Panc1 (cell line): ENCODE data around the gene CDYL2. TPM values are rescaled to one million over a fixed set of nuclear protein-coding genes. Genes with fewer than 3 reads are reported as not detected.

Experiments used
- ATAC-seq: fragments of 200-7000 bp; cut with Tn5 transposase; 2 replicates; pipeline ENCODE4 v1.9.1; 2020; ENCODE audit warnings: mild to moderate bottlenecking, moderate library complexity
- BruUV-seq: library from RNA; stranded (reverse); fragments of 400-500 nt; replicated peaks from 2 replicates; lab custom pipeline; 2021; lab: Mats Ljungman, UMichigan
- CTCF ChIA-PET: fragments of 300-600 bp; sonication (Branson Sonifier 250); formaldehyde crosslinking; loops from one replicate; lab custom pipeline; 2022; ENCODE audit warnings: antibody characterized with exemption; lab: Charles Lee
- POLR2A ChIA-PET: fragments of 300-600 bp; sonication (Branson Sonifier 250); formaldehyde crosslinking; loops from one replicate; lab custom pipeline; 2022; ENCODE audit warnings: antibody characterized with exemption; lab: Charles Lee
- DNase-seq: peaks from one replicate; pipeline ENCODE4 v3.0.0-alpha.2; 2010; ENCODE audit warnings: low read depth, low spot score
- H3K27ac ChIP-seq: 2 replicates; pipeline ENCODE4 v1.5.1; 2011; ENCODE audit warnings: mild to moderate bottlenecking, low read length, inconsistent platforms
- H3K27me3 ChIP-seq: fragments of 200-500 bp; sonication (Bioruptor generic); 2 replicates; pipeline ENCODE4 v1.6.0; 2014; ENCODE audit warnings: low read length, inconsistent platforms; ENCODE audit not compliant: control insufficient read depth, insufficient read depth
- H3K36me3 ChIP-seq: fragments of 200-500 bp; sonication (Bioruptor generic); 2 replicates; pipeline ENCODE4 v1.5.1; 2014; ENCODE audit warnings: inconsistent platforms, mild to moderate bottlenecking, low read length, moderate library complexity; ENCODE audit not compliant: control insufficient read depth, insufficient read depth
- H3K4me1 ChIP-seq: 2 replicates; pipeline ENCODE4 v1.5.1; 2011; ENCODE audit warnings: inconsistent platforms, mild to moderate bottlenecking, low read length, moderate library complexity; ENCODE audit not compliant: control insufficient read depth, insufficient read depth
- H3K4me3 ChIP-seq, 2 experiments: 2 replicates each; pipeline ENCODE4 v1.5.1; 2011 to 2012; ENCODE audit warnings: low read depth in 2 of 2, low read length in 2 of 2, mild to moderate bottlenecking in 2 of 2, inconsistent platforms in 1 of 2, moderate library complexity in 1 of 2
- H3K9me3 ChIP-seq: fragments of 200-500 bp; sonication (Bioruptor generic); 2 replicates; pipeline ENCODE4 v1.5.1; 2014; ENCODE audit warnings: low read depth, mild to moderate bottlenecking, inconsistent platforms, low read length, moderate library complexity; ENCODE audit not compliant: control insufficient read depth, insufficient read depth
- CTCF ChIP-seq: fragments of 450-650 bp; IDR thresholded peaks from 2 replicates; pipeline ENCODE4 v1.5.1; 2017; ENCODE audit warnings: mild to moderate bottlenecking
- POLR2AphosphoS5 ChIP-seq: IDR thresholded peaks from 2 replicates; pipeline ENCODE4 v1.6.1; 2012; ENCODE audit warnings: mild to moderate bottlenecking, low read depth, low read length, moderate library complexity
- REST ChIP-seq, 2 experiments: IDR thresholded peaks; 2 replicates each; pipeline ENCODE4 v1.6.1; 2011 to 2012; ENCODE audit warnings: low read depth in 2 of 2, control low read depth in 1 of 2, low read length in 1 of 2, mild to moderate bottlenecking in 1 of 2, moderate library complexity in 1 of 2; ENCODE audit not compliant: insufficient read depth in 1 of 2
- SIN3A ChIP-seq: IDR thresholded peaks from 2 replicates; pipeline ENCODE4 v1.6.1; 2012; ENCODE audit warnings: low read depth, mild to moderate bottlenecking, low read length, moderate library complexity, borderline replicate concordance; ENCODE audit not compliant: insufficient read depth
- TCF7L2 ChIP-seq: IDR thresholded peaks from 2 replicates; pipeline ENCODE4 v1.6.1; 2011; ENCODE audit warnings: mild to moderate bottlenecking, low read depth, low read length, inconsistent platforms
- in situ Hi-C: cut with HindIII; loops from 2 replicates; pipeline ENCODE4 v1.10.0; 2016; ENCODE audit warnings: low sequenced_read_pairs, low pct_unique_long_range_greater_than_20kb
- intact Hi-C: fragments of 100-400 bp; cut with micrococcal nuclease; formaldehyde crosslinking; loops from one replicate; pipeline ENCODE4 v1.10.0; 2022; ENCODE audit not compliant: unreplicated experiment
- total RNA-seq: library from RNA; stranded (reverse); gene quantifications from one replicate; pipeline ENCODE4 v1.2.1, GENCODE V29; 2021; ENCODE audit not compliant: unreplicated experiment

Gene CDYL2
- total RNA-seq, 1 experiment from 2014 or later, result 6.1 TPM

- Histone ChIP-seq H3K36me3 (no peaks in the 10 kb centered on the region), H3K4me1 (no peaks in the 10 kb centered on the region), H3K4me3 (no peak overlapping the region), H3K27ac (no peak overlapping the region), H3K27me3 (no peaks in the 10 kb centered on the region), H3K9me3 (no peaks in the 10 kb centered on the region)
- in situ Hi-C loops, result no loop called here
- no TSS peak for BruUV-seq
- TF ChIP-seq CTCF, result no peak
- no peak for TF ChIP-seq POLR2AphosphoS5
- no peak for TF ChIP-seq TCF7L2
- TF ChIP-seq SIN3A, result no peak
- TF ChIP-seq REST (IDR thresholded peaks at IDR 0.05; ENCODE audit: insufficient read depth in 1 of 2, low read depth in 2 of 2, low read length in 1 of 2), result no peak
- DNase-seq (no peak), ATAC-seq (no peak)
- intact Hi-C loops, result no loop called here
- POLR2A ChIA-PET, result no interaction called here
- CTCF ChIA-PET, result no interaction called here
These were observed 80.4 kb downstream of the CDYL2 start for GRCh38 chr16:80723981-80724380.

DNA sequence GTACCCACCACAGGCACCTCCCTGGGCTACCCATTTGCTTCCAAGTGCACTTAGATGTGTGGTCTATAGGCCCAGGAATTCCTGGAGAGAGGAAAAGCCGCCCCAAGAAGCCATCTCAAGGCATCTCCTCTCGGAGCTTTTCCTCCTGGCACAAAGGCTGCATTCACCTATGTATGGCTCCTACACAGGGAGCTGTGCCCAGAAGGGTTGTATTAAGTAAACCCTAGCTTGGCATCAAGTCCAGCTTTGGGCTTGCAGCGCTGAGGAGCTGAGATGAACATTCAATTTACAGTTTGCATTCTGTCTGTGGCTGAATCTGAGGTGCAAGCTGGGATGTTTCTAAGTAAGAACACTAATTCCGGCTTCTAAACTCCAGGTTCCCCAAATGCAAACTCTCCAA is 81.3 kb downstream of the CDYL2 start:
- H3K27me3 ChIP-seq, result no peaks in the 10 kb centered on the region
- no peak for TF ChIP-seq POLR2AphosphoS5
- TF ChIP-seq CTCF, result no peak
- no peak for TF ChIP-seq REST (IDR thresholded peaks at IDR 0.05; ENCODE audit: insufficient read depth in 1 of 2, low read depth in 2 of 2, low read length in 1 of 2)
- TF ChIP-seq SIN3A, result no peak
- TF ChIP-seq TCF7L2, result no peak
- in situ Hi-C loops (no loop called here), intact Hi-C loops (no loop called here)
- ChIA-PET CTCF (no interaction called here), POLR2A (no interaction called here)
- DNase-seq, result no peak
- no peaks in the 10 kb centered on the region for H3K9me3 ChIP-seq
- no TSS peak for BruUV-seq
- H3K27ac ChIP-seq, result no peak overlapping the region
- no peaks in the 10 kb centered on the region for H3K36me3 ChIP-seq
- H3K4me3 ChIP-seq, result no peak overlapping the region
- ATAC-seq, result no peak
- H3K4me1 ChIP-seq, result no peaks in the 10 kb centered on the region
